ENCODE data around the gene RAG2.

The RAG2 gene

GRCh38 chr11:36617543-36618362 is 19.7 kb upstream of the RAG2 start:
- Histone ChIP-seq H3K27me3 (ENCODE audit: low read depth) (no peaks in the 10 kb centered on the region), H3K36me3 (replicated peaks) (no peaks in the 10 kb centered on the region), H3K9me3 (no peaks in the 10 kb centered on the region), H3K4me3 (no peak overlapping the region), H3K4me1 (no peaks in the 10 kb centered on the region)
- no peak for DNase-seq (ENCODE audit: low spot score in 2 of 2)
- in situ Hi-C loops (cut with MboI; ENCODE audit: low sequenced_read_pairs): no loop called here

- in situ Hi-C loops (cut with MboI; ENCODE audit: low sequenced_read_pairs): no loop called here
- Histone ChIP-seq H3K4me3 (no peak overlapping the region), H3K9me3 (no peaks in the 10 kb centered on the region), H3K27me3 (ENCODE audit: low read depth) (no peaks in the 10 kb centered on the region), H3K4me1 (no peaks in the 10 kb centered on the region), H3K36me3 (replicated peaks) (no peaks in the 10 kb centered on the region)
- DNase-seq (ENCODE audit: low spot score in 2 of 2): no peak
Measured at GRCh38 chr11:36615826-36616225, 17.8 kb upstream of the RAG2 start.

GRCh38 chr11:36609383-36609782 is 11.3 kb upstream of the RAG2 start:
- DNase-seq (ENCODE audit: low spot score in 2 of 2): no peak
- H3K4me1 ChIP-seq: no peaks in the 10 kb centered on the region
- in situ Hi-C loops (cut with MboI; ENCODE audit: low sequenced_read_pairs): no loop called here

GRCh38 chr11:36608491-36609199 is 10.6 kb upstream of the RAG2 start:
- Histone ChIP-seq H3K4me3 (no peak overlapping the region), H3K36me3 (replicated peaks) (no peaks in the 10 kb centered on the region), H3K9me3 (no peaks in the 10 kb centered on the region), H3K4me1 (no peaks in the 10 kb centered on the region), H3K27me3 (ENCODE audit: low read depth) (no peaks in the 10 kb centered on the region)
- DNase-seq (ENCODE audit: low spot score in 2 of 2): no peak
- in situ Hi-C loops (cut with MboI; ENCODE audit: low sequenced_read_pairs): no loop called here

More at GRCh38 chr11:36609383-36609782, 11.3 kb upstream of the RAG2 start:
- no peaks in the 10 kb centered on the region for H3K36me3 ChIP-seq (replicated peaks)
- H3K4me3 ChIP-seq: no peak overlapping the region
- H3K9me3 ChIP-seq: no peaks in the 10 kb centered on the region
- no peaks in the 10 kb centered on the region for H3K27me3 ChIP-seq (ENCODE audit: low read depth)

- no peaks in the 10 kb centered on the region for H3K36me3 ChIP-seq (replicated peaks)
- H3K4me3 ChIP-seq: no peak overlapping the region
- no peaks in the 10 kb centered on the region for H3K9me3 ChIP-seq
- no peaks in the 10 kb centered on the region for H3K27me3 ChIP-seq (ENCODE audit: low read depth)
- in situ Hi-C loops (cut with MboI; ENCODE audit: low sequenced_read_pairs): no loop called here
- DNase-seq (ENCODE audit: low spot score in 2 of 2): no peak
- no peaks in the 10 kb centered on the region for H3K4me1 ChIP-seq
Measured at GRCh38 chr11:36605221-36606216, 7.5 kb upstream of the RAG2 start.

GRCh38 chr11:36602135-36602534 is 4.1 kb upstream of the RAG2 start:
- H3K4me1 ChIP-seq: no peaks in the 10 kb centered on the region
- H3K27me3 ChIP-seq (ENCODE audit: low read depth): no peaks in the 10 kb centered on the region
- no peaks in the 10 kb centered on the region for H3K36me3 ChIP-seq (replicated peaks)
- H3K9me3 ChIP-seq: no peaks in the 10 kb centered on the region
- in situ Hi-C loops (cut with MboI; ENCODE audit: low sequenced_read_pairs): no loop called here
- DNase-seq (ENCODE audit: low spot score in 2 of 2): no peak
- H3K4me3 ChIP-seq: no peak overlapping the region

- in situ Hi-C loops (cut with MboI; ENCODE audit: low sequenced_read_pairs): no loop called here
- Histone ChIP-seq H3K9me3 (no peaks in the 10 kb centered on the region), H3K4me3 (no peak overlapping the region), H3K27me3 (ENCODE audit: low read depth) (no peaks in the 10 kb centered on the region), H3K4me1 (no peaks in the 10 kb centered on the region), H3K36me3 (replicated peaks) (no peaks in the 10 kb centered on the region)
- DNase-seq (ENCODE audit: low spot score in 2 of 2): no peak
Measured at GRCh38 chr11:36601155-36601554, 3.1 kb upstream of the RAG2 start.

- Histone ChIP-seq H3K36me3 (replicated peaks) (no peaks in the 10 kb centered on the region), H3K4me1 (peaks cover 2% of the 10 kb centered on the region), H3K27me3 (ENCODE audit: low read depth) (no peaks in the 10 kb centered on the region), H3K4me3 (no peak overlapping the region), H3K9me3 (no peaks in the 10 kb centered on the region)
- no peak for DNase-seq (ENCODE audit: low spot score in 2 of 2)
- in situ Hi-C loops (cut with MboI; ENCODE audit: low sequenced_read_pairs): no loop called here
Measured at GRCh38 chr11:36600180-36600579, 2.1 kb upstream of the RAG2 start.

- Histone ChIP-seq H3K36me3 (replicated peaks) (no peaks in the 10 kb centered on the region), H3K9me3 (no peaks in the 10 kb centered on the region), H3K4me3 (no peak overlapping the region), H3K27me3 (ENCODE audit: low read depth) (no peaks in the 10 kb centered on the region), H3K4me1 (peaks cover 5% of the 10 kb centered on the region)
- in situ Hi-C loops (cut with MboI; ENCODE audit: low sequenced_read_pairs): no loop called here
- no peak for DNase-seq (ENCODE audit: low spot score in 2 of 2)
Measured at GRCh38 chr11:36596880-36597279, 1.2 kb downstream of the RAG2 start.

- Histone ChIP-seq H3K36me3 (replicated peaks) (no peaks in the 10 kb centered on the region), H3K4me1 (peaks cover 5% of the 10 kb centered on the region), H3K4me3 (peak within 1 kb of the TSS; percentile 50), H3K9me3 (no peaks in the 10 kb centered on the region), H3K27me3 (ENCODE audit: low read depth) (peaks cover 17% of the 10 kb centered on the region)
- in situ Hi-C loops (cut with MboI; ENCODE audit: low sequenced_read_pairs): no loop called here
- DNase-seq (ENCODE audit: low spot score in 2 of 2): peak; percentile 67 to 96
Measured at GRCh38 chr11:36594316-36594989, 3.6 kb downstream of the RAG2 start, which contains the start of gene IFTAP. IFTAP (plus strand) TSS chr11:36594502; CDS start chr11:36610104, 15,602 bp downstream.

GRCh38 chr11:36591433-36591832 is 6.6 kb downstream of the RAG2 start:
- Histone ChIP-seq H3K27me3 (ENCODE audit: low read depth) (peaks cover 19% of the 10 kb centered on the region), H3K4me1 (peaks cover 5% of the 10 kb centered on the region), H3K9me3 (no peaks in the 10 kb centered on the region), H3K4me3 (no peak overlapping the region), H3K36me3 (replicated peaks) (no peaks in the 10 kb centered on the region)
- DNase-seq (ENCODE audit: low spot score in 2 of 2): no peak
- in situ Hi-C loops (cut with MboI; ENCODE audit: low sequenced_read_pairs): no loop called here

- in situ Hi-C loops (cut with MboI; ENCODE audit: low sequenced_read_pairs): no loop called here
- Histone ChIP-seq H3K36me3 (replicated peaks) (no peaks in the 10 kb centered on the region), H3K9me3 (no peaks in the 10 kb centered on the region), H3K27me3 (ENCODE audit: low read depth) (peaks cover 19% of the 10 kb centered on the region), H3K4me1 (peaks cover 5% of the 10 kb centered on the region), H3K4me3 (no peak overlapping the region)
- no peak for DNase-seq (ENCODE audit: low spot score in 2 of 2)
Measured at GRCh38 chr11:36590513-36590912, 7.5 kb downstream of the RAG2 start.

GRCh38 chr11:36588099-36588498 is 9.9 kb downstream of the RAG2 start:
- in situ Hi-C loops (cut with MboI; ENCODE audit: low sequenced_read_pairs): no loop called here
- no peak for DNase-seq (ENCODE audit: low spot score in 2 of 2)
- H3K9me3 ChIP-seq: no peaks in the 10 kb centered on the region
- no peak overlapping the region for H3K4me3 ChIP-seq
- H3K36me3 ChIP-seq (replicated peaks): no peaks in the 10 kb centered on the region
- peaks cover 19% of the 10 kb centered on the region for H3K27me3 ChIP-seq (ENCODE audit: low read depth)
- no peaks in the 10 kb centered on the region for H3K4me1 ChIP-seq

All from HAP-1 (cell line).